ENCODE measurements around the gene P3H4. TPM values are rescaled to one million over a fixed set of nuclear protein-coding genes. Genes with fewer than 3 reads are reported as not detected.
"Not testable (repeated sequence)": the region's sequence is repeated elsewhere in the genome, so short reads cannot be mapped to it uniquely, and the experiment has no call there.

Gene P3H4
- total and polyA plus RNA-seq, 4 donors, result 18.8 to 39.2 (median 31.5) TPM

- Histone ChIP-seq H3K27ac (ENCODE audit: low read depth, low read length) (no peak overlapping the region), H3K4me1 (ENCODE audit: control insufficient read depth, insufficient read depth, low read length) (peaks cover 32% of the 10 kb centered on the region), H3K9me3 (ENCODE audit: control insufficient read depth, insufficient read depth, low read length) (no peaks in the 10 kb centered on the region), H3K36me3 (ENCODE audit: control insufficient read depth, insufficient read depth, low read length) (peaks cover 4% of the 10 kb centered on the region), H3K27me3 (ENCODE audit: control insufficient read depth, insufficient read depth, low read length) (no peaks in the 10 kb centered on the region), H3K4me3 (ENCODE audit: low read depth, low read length) (no peak overlapping the region)
- DNase-seq (ENCODE audit: low read depth in 4 of 6, low spot score in 6 of 6), result no peak
- 68% methylated on average over 4 of the region's 4 CpGs for WGBS (ENCODE audit: insufficient coverage)
Measured at GRCh38 chr17:41782142-41782541, 29.6 kb downstream of the P3H4 start.

- DNase-seq (ENCODE audit: low read depth in 4 of 6, low spot score in 6 of 6), result no peak
- peaks cover 37% of the 10 kb centered on the region for H3K4me1 ChIP-seq (ENCODE audit: control insufficient read depth, insufficient read depth, low read length)
- H3K9me3 ChIP-seq (ENCODE audit: control insufficient read depth, insufficient read depth, low read length), result no peaks in the 10 kb centered on the region
- peaks cover 7% of the 10 kb centered on the region for H3K36me3 ChIP-seq (ENCODE audit: control insufficient read depth, insufficient read depth, low read length)
- WGBS (ENCODE audit: insufficient coverage), result 81% methylated on average over 10 of the region's 13 CpGs
- H3K27me3 ChIP-seq (ENCODE audit: control insufficient read depth, insufficient read depth, low read length), result no peaks in the 10 kb centered on the region
- H3K27ac ChIP-seq (ENCODE audit: low read depth, low read length), result no peak overlapping the region
- no peak overlapping the region for H3K4me3 ChIP-seq (ENCODE audit: low read depth, low read length)
Measured at GRCh38 chr17:41781404-41782110, 30.2 kb downstream of the P3H4 start.

GRCh38 chr17:41779954-41780353 lies 31.8 kb downstream of the P3H4 start:
- Histone ChIP-seq H3K9me3 (ENCODE audit: control insufficient read depth, insufficient read depth, low read length) (no peaks in the 10 kb centered on the region), H3K27me3 (ENCODE audit: control insufficient read depth, insufficient read depth, low read length) (no peaks in the 10 kb centered on the region), H3K36me3 (ENCODE audit: control insufficient read depth, insufficient read depth, low read length) (peaks cover 16% of the 10 kb centered on the region), H3K27ac (ENCODE audit: low read depth, low read length) (no peak overlapping the region), H3K4me1 (ENCODE audit: control insufficient read depth, insufficient read depth, low read length) (peaks cover 40% of the 10 kb centered on the region), H3K4me3 (ENCODE audit: low read depth, low read length) (no peak overlapping the region)
- DNase-seq (ENCODE audit: low read depth in 4 of 6, low spot score in 6 of 6), result no peak
- WGBS (ENCODE audit: insufficient coverage), result 100% methylated on average over 1 of the region's 1 CpG

- H3K4me3 ChIP-seq (ENCODE audit: low read depth, low read length), result no peak overlapping the region
- WGBS (ENCODE audit: insufficient coverage), result 48% methylated on average over 8 of the region's 12 CpGs
- H3K9me3 ChIP-seq (ENCODE audit: control insufficient read depth, insufficient read depth, low read length), result no peaks in the 10 kb centered on the region
- peak overlapping the region; percentile 86 for H3K27ac ChIP-seq (ENCODE audit: low read depth, low read length)
- H3K4me1 ChIP-seq (ENCODE audit: control insufficient read depth, insufficient read depth, low read length), result peaks cover 50% of the 10 kb centered on the region
- peaks cover 21% of the 10 kb centered on the region for H3K36me3 ChIP-seq (ENCODE audit: control insufficient read depth, insufficient read depth, low read length)
- peak in 2 of 6 donors; percentile 18 to 83 for DNase-seq (ENCODE audit: low read depth in 4 of 6, low spot score in 6 of 6)
- no peaks in the 10 kb centered on the region for H3K27me3 ChIP-seq (ENCODE audit: control insufficient read depth, insufficient read depth, low read length)
Measured at GRCh38 chr17:41777574-41778188, 34.1 kb downstream of the P3H4 start.

GRCh38 chr17:41777157-41777573 lies 34.6 kb downstream of the P3H4 start:
- Histone ChIP-seq H3K27me3 (ENCODE audit: control insufficient read depth, insufficient read depth, low read length) (no peaks in the 10 kb centered on the region), H3K9me3 (ENCODE audit: control insufficient read depth, insufficient read depth, low read length) (no peaks in the 10 kb centered on the region), H3K4me3 (ENCODE audit: low read depth, low read length) (no peak overlapping the region), H3K4me1 (ENCODE audit: control insufficient read depth, insufficient read depth, low read length) (peaks cover 50% of the 10 kb centered on the region), H3K36me3 (ENCODE audit: control insufficient read depth, insufficient read depth, low read length) (peaks cover 26% of the 10 kb centered on the region), H3K27ac (ENCODE audit: low read depth, low read length) (peak overlapping the region; percentile 86)
- 63% methylated on average over 3 of the region's 4 CpGs for WGBS (ENCODE audit: insufficient coverage)
- DNase-seq (ENCODE audit: low read depth in 4 of 6, low spot score in 6 of 6), result peak in 1 of 6 donors; percentile 31

- H3K4me3 ChIP-seq (ENCODE audit: low read depth, low read length); H3K27me3 ChIP-seq (ENCODE audit: control insufficient read depth, insufficient read depth, low read length); H3K27ac ChIP-seq (ENCODE audit: low read depth, low read length); DNase-seq (ENCODE audit: low read depth in 4 of 6, low spot score in 6 of 6); H3K9me3 ChIP-seq (ENCODE audit: control insufficient read depth, insufficient read depth, low read length): not testable (repeated sequence)
- whole genome bisulfite sequencing (ENCODE audit: insufficient coverage), result 83% methylated on average over 7 of the region's 14 CpGs
- H3K4me1 ChIP-seq (ENCODE audit: control insufficient read depth, insufficient read depth, low read length), result peaks cover 46% of the 10 kb centered on the region
- H3K36me3 ChIP-seq (ENCODE audit: control insufficient read depth, insufficient read depth, low read length), result peaks cover 34% of the 10 kb centered on the region
Measured at GRCh38 chr17:41776262-41776900, 35.4 kb downstream of the P3H4 start.

- no peak for DNase-seq (ENCODE audit: low read depth in 4 of 6, low spot score in 6 of 6)
- Histone ChIP-seq H3K27me3 (ENCODE audit: control insufficient read depth, insufficient read depth, low read length) (no peaks in the 10 kb centered on the region), H3K9me3 (ENCODE audit: control insufficient read depth, insufficient read depth, low read length) (no peaks in the 10 kb centered on the region), H3K36me3 (ENCODE audit: control insufficient read depth, insufficient read depth, low read length) (peaks cover 42% of the 10 kb centered on the region), H3K27ac (ENCODE audit: low read depth, low read length) (peak overlapping the region; percentile 27), H3K4me3 (ENCODE audit: low read depth, low read length) (no peak overlapping the region), H3K4me1 (ENCODE audit: control insufficient read depth, insufficient read depth, low read length) (peaks cover 45% of the 10 kb centered on the region)
- WGBS (ENCODE audit: insufficient coverage), result 65% methylated on average over 11 of the region's 12 CpGs
Measured at GRCh38 chr17:41775394-41776226, 36.1 kb downstream of the P3H4 start.

- H3K27me3 ChIP-seq (ENCODE audit: control insufficient read depth, insufficient read depth, low read length), result no peaks in the 10 kb centered on the region
- DNase-seq (ENCODE audit: low read depth in 4 of 6, low spot score in 6 of 6), result peak in 1 of 6 donors; percentile 41
- H3K4me1 ChIP-seq (ENCODE audit: control insufficient read depth, insufficient read depth, low read length), result peaks cover 45% of the 10 kb centered on the region
- no peaks in the 10 kb centered on the region for H3K9me3 ChIP-seq (ENCODE audit: control insufficient read depth, insufficient read depth, low read length)
- WGBS (ENCODE audit: insufficient coverage), result 48% methylated on average over 3 of the region's 8 CpGs
- peaks cover 59% of the 10 kb centered on the region for H3K36me3 ChIP-seq (ENCODE audit: control insufficient read depth, insufficient read depth, low read length)
- no peak overlapping the region for H3K4me3 ChIP-seq (ENCODE audit: low read depth, low read length)
- H3K27ac ChIP-seq (ENCODE audit: low read depth, low read length), result no peak overlapping the region
Measured at GRCh38 chr17:41773731-41774193, 38.0 kb downstream of the P3H4 start.

- DNase-seq (ENCODE audit: low read depth in 4 of 6, low spot score in 6 of 6), result no peak
- H3K36me3 ChIP-seq (ENCODE audit: control insufficient read depth, insufficient read depth, low read length), result peaks cover 65% of the 10 kb centered on the region
- WGBS (ENCODE audit: insufficient coverage), result 49% methylated on average over 6 of the region's 12 CpGs
- H3K27ac ChIP-seq (ENCODE audit: low read depth, low read length), result no peak overlapping the region
- no peaks in the 10 kb centered on the region for H3K27me3 ChIP-seq (ENCODE audit: control insufficient read depth, insufficient read depth, low read length)
- peaks cover 44% of the 10 kb centered on the region for H3K4me1 ChIP-seq (ENCODE audit: control insufficient read depth, insufficient read depth, low read length)
- no peaks in the 10 kb centered on the region for H3K9me3 ChIP-seq (ENCODE audit: control insufficient read depth, insufficient read depth, low read length)
- H3K4me3 ChIP-seq (ENCODE audit: low read depth, low read length), result no peak overlapping the region
Measured at GRCh38 chr17:41773190-41773588, 38.6 kb downstream of the P3H4 start.

Data from spinal cord (tissue), 10 donors.